HG03135 (cell line): ENCODE results near the gene CAMTA1.

Experiments used
- ATAC-seq: cut with Tn5 transposase; IDR thresholded peaks from one replicate; pipeline ENCODE4 v1.9.1; 2021; ENCODE audit warnings: mild to moderate bottlenecking, moderate library complexity; ENCODE audit not compliant: unreplicated experiment

Gene CAMTA1

GRCh38 chr1:7716506-7716905 lies 931.3 kb downstream of the CAMTA1 start:
- no peak for ATAC-seq

- no peak for ATAC-seq
These were observed 932.6 kb downstream of the CAMTA1 start for GRCh38 chr1:7717748-7718368.

- ATAC-seq = no peak
These were observed 934.3 kb downstream of the CAMTA1 start for GRCh38 chr1:7719468-7720094.

DNA sequence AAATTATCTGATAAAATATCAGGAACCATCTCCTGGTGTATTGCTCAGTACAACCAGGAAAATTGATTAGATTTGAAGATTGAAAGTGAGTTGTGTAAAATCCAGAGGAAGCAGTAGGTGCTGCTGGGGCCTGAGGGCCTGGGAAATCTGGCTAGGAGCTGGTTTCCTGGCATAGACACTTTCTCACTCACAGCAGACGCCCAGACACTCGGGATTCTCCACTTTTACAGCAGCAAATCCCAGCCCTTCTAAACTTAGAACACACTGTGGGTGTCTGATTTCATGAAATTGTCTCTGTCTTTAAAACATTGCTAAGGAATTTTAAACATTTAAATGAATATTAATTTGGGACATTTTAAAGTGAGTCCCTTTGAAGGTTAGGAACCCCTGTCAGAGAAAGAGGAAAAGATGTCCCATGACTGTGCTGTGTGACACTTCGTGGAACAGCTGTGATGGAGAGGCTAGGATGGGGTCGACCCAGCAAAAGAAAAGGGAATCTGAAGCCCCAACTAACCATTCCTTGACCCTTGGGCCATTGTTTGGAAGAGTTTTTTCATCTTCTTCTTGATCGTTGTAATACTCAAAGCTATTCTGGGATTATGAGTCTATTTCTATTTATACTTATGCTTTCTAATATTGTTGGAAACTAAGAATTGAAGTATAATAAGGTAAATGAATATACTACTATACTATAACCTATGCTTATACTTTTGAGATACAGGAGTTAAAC lies 936.9 kb downstream of the CAMTA1 start:
- ATAC-seq = no peak

- ATAC-seq = no peak
These were observed 937.4 kb downstream of the CAMTA1 start for GRCh38 chr1:7722670-7723012.

DNA sequence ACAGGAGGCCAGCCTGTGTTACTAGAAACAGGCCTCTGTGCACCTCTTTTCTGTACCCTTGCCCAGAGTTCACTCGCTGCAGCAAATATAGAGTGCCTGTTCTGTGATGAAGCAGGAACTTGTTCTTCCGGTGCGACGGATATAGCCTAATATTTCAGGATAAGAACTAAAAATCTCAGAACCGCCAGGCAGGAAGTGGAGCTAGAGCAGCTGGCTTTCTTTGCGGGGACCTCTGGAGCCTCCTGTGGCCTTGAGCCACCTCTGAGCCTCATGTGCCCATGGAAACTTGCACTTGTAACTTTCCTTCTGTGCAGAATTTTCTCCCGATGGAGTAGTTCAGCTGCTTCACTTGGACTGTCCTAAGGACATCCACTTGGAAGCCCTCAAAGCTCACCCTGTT lies 941.4 kb downstream of the CAMTA1 start:
- ATAC-seq = no peak

- ATAC-seq = no peak
These were observed 942.7 kb downstream of the CAMTA1 start for GRCh38 chr1:7727809-7728471.

- no peak for ATAC-seq
These were observed 944.5 kb downstream of the CAMTA1 start for GRCh38 chr1:7729761-7730160.

DNA sequence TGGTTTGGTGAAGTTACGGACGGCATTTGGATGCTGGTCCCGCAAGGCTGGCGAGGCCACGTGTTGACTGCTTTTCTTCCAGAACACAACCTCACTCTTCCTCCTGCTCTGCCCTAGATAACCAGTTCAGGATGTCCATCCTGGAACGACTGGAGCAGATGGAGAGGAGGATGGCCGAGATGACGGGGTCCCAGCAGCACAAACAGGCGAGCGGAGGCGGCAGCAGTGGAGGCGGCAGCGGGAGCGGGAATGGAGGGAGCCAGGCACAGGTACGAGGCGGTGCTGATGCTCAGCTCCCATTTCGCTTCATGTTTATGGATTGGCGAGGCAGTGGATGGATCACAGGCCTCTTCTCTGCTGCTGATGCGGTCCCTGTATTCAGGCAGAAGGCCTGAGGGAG lies 947.1 kb downstream of the CAMTA1 start:
- ATAC-seq = no peak

GRCh38 chr1:7733276-7733675 lies 948.0 kb downstream of the CAMTA1 start:
- no peak for ATAC-seq

- ATAC-seq = no peak
These were observed 952.8 kb downstream of the CAMTA1 start for GRCh38 chr1:7738044-7738443.

DNA sequence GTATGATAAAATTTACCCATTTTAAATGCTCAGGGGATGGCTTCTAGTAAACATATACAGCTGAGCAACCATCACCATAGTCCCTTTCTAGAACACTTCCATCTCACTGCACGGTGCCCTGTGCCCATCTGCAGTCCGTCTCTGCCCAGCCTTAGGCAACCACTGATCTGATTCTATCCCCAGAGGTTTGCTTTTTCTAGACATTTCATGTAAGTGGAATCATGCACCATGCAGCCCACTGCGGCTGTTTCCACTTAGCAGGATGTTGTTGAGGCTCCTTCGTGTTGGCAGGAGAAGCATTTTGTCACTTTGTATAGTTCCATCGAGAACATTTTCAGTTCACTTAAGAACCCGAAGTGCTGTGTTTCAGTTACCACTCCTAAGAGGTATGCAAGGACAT lies 958.1 kb downstream of the CAMTA1 start:
- ATAC-seq = no peak

DNA sequence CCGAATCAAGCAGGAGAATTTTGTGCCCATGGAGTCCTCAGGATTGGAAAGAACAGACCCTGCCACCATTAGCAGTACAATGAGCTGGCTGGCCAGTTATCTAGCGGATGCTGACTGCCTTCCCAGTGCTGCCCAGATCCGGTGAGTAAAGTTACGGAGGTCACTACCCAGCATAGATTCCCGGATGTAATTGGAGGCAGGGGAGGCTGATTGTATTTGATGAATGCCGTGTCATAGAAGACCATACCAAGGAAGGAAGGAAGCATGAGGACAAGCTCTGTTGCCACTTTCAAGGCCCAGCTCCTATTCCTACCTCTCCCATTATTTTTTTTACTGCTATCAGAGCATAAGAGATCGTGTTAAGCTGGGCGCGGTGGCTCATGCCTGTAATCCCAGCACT lies 959.6 kb downstream of the CAMTA1 start:
- ATAC-seq = no peak

- no peak for ATAC-seq
These were observed 960.5 kb downstream of the CAMTA1 start for GRCh38 chr1:7745783-7746182.

DNA sequence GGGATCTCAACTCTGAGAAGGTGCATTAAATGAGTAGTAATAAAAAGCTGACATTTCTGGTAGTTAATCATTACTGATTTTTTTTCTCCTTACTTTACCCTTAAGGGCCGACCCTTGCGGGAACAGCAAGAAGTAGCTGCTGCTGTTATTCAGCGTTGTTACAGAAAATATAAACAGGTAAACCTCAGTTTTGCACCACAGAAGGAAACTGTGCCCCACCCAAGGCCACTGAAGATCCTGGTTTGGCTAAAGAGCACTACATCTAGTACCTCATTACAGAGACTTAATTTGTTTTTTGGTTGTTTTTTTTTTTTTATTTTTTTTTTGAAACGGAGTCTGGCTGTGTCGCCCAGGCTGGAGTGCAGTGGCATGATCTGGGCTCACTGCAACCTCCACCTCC lies 962.4 kb downstream of the CAMTA1 start:
- ATAC-seq = no peak

DNA sequence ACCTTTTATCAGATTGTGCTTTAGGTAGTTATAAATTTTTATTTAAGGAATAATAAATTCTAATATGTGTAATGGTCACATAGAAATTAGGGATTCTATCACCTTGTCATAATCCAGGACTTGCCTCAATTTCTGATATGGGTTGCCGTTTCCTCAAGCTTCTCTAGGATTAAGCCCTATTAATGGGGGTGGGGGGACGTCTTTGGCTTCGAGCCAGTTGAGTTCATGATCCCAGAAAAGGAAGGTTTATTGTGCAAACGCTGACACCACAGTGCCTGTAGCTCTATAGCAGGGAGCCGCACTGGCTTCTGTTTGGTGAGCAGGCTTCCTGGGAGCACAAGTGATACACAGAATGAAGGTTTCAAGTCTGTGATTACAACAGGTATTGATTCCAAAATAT lies 963.9 kb downstream of the CAMTA1 start:
- ATAC-seq = no peak

DNA sequence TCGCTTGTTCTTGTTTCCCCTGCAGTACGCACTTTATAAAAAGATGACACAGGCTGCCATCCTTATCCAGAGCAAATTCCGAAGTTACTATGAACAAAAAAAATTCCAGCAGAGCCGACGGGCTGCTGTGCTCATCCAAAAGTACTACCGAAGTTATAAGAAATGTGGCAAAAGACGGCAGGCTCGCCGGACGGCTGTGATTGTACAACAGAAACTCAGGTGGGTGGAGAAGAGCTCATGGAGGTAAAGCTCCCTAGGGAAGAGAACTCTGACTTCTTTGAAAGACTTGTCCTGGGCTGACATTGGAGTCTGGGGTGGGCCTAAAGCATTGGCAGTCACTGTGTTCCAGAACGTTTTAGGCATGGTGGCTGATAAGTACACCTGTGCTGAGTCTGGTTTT lies 965.9 kb downstream of the CAMTA1 start:
- ATAC-seq = no peak

DNA sequence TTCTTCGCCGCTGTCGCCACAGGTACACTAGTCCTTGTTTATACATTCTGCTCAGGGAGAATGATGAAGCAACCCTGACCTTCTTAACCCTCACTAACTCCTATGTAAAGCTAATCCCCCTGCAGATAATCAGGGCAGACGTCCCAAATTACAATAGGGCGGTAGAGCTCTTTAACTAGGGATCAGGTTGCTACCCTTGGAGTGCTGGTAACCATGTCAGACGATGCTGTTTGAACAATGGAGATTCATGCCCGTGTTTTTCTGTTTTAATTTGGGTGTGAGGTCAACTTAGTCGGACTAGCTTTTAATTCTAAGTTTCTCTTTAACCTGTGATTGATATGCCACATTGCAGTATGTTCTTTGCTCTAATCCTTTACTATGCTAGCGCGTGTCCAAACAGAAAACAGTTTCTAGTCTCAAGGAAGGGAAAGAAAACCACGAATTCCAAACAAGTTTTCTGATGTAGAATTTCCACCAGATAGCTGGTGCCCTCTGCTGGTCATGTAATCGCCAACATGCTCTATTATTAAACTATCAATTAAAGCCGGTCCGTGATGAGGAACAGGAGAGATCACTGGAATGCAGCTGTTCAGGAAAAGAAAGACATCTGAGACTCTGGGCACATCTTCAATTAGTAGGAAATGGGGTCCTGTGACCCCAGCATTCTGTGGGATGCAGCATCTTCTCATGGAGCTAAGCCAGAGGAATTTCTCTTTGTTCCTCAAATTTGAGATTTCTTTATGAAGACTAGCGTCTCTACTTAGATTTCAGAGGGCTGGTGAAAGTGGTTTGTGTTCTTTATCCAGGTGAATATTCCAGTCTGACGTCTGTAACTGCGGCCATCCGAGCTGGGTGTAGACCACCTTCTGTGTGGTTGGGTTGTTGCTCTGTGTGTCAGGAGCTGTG lies 967.5 kb downstream of the CAMTA1 start:
- no peak for ATAC-seq

GRCh38 chr1:7753641-7754040 lies 968.4 kb downstream of the CAMTA1 start:
- no peak for ATAC-seq

GRCh38 chr1:7754234-7754633 lies 969.0 kb downstream of the CAMTA1 start:
- no peak for ATAC-seq

DNA sequence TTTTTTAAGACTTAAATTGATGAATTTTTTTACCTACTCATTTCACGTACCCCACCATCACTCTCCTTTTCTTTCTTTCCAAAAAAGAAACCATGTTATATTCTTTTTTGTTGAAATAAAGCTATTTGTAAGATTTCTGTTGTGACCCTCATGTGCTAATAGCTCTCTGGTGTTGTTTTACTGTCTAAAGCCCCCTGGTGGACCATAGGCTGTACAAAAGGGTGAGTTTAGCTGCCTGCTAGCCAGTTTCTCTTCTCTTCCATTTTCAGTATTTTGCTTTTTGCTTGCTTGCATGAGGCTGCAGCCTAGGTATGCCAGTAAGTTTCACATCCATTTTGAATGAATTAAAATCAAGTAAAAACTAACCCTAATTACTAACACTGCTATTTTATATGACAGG lies 970.2 kb downstream of the CAMTA1 start:
- ATAC-seq = no peak
